HG02943 (cell line): Measurements from ENCODE around the gene TNNC2.
"Not testable (repeated sequence)": the region's sequence is repeated elsewhere in the genome, so short reads cannot be mapped to it uniquely, and the experiment has no call there.

Source experiments
- ATAC-seq: cut with Tn5 transposase; IDR thresholded peaks from one replicate; pipeline ENCODE4 v1.9.1; 2021; ENCODE audit warnings: mild to moderate bottlenecking, low read depth, moderate library complexity; ENCODE audit not compliant: unreplicated experiment

TNNC2 gene

DNA sequence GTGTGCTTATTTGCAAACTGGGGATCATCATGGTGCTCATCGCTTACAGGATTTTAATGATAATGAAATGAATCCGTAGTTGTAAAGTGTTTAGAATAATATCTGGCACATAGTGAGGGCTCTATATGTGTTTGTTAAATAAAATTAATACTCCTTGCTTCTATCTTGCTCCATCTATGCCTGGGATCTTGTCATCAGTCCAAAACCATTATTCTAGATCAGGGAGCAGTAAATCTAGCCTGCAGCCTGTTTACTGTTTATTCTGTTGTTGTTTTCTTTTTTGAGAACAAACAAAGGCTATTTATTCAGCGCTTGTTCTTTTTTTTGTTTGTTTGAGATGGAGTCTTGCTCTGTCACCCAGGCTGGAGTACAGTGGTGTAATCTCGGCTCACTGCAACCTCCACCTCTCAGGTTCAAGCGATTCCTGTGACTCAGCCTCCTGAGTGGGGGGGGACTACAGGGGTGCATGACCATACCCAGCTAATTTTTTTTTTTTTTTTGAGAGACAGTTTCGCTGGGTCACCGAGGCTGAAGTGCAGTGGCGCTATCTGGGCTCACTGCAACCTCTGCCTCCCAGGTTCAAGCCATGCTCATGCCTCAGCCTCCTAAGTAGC, 22.0 kb upstream of the TNNC2 start:
- no peak for ATAC-seq

- no peak for ATAC-seq
Measured at GRCh38 chr20:45848421-45848820, 21.3 kb upstream of the TNNC2 start.

DNA sequence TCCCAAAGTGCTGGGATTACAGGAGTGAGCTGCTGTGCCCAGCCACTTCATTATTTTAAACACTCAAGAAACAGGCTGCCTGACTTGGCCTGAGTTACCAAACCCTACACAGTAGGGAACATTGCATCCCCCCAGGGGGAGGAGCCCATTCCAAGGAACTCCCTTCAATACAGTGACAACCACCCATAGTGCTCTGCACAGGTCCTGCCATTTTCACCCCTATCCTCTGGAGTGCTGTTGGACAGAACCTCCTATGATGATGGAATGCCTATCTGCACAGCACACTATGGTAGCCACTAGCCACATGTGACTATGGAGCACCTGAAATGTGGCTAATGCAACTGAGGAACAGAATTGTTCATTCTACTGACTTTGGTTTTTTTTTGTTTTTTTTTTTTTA, 18.3 kb upstream of the TNNC2 start:
- ATAC-seq: no peak

- no peak for ATAC-seq
Measured at GRCh38 chr20:45843506-45843905, 16.4 kb upstream of the TNNC2 start.

DNA sequence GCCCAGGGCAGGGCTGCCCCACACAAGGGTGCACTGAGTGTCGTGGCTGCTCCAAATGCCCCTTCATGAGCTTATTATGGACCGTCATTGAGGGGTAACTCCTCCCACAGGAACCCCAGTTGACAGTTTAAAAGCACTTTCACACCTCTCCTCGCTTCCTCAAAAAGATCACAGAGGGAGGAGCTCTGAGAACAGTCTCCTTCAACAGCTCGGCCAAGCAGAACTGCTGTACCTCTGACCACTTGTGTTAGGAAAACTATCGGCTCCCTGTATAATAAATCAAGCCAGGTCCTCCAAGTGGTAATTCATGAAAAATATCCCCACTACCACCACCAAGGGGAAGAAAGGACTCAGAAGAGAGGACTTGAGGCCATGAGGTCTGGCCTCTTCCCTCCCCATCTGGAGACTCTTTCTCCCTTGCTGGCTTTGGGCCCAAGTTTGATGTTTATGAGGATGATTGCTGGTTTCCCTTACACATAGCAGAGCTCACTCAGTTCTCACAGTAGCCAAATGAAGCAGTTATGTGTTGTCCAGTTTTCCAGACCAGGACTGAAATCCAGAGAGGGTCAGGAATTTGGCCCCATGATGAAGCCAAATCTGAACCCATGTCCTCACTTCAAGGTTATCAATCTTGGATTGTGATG, 15.2 kb upstream of the TNNC2 start:
- no peak for ATAC-seq

- no peak for ATAC-seq
Measured at GRCh38 chr20:45841407-45842129, 14.5 kb upstream of the TNNC2 start.

GRCh38 chr20:45840700-45841198, 13.6 kb upstream of the TNNC2 start:
- no peak for ATAC-seq

GRCh38 chr20:45836841-45837240, 9.7 kb upstream of the TNNC2 start:
- ATAC-seq: no peak

DNA sequence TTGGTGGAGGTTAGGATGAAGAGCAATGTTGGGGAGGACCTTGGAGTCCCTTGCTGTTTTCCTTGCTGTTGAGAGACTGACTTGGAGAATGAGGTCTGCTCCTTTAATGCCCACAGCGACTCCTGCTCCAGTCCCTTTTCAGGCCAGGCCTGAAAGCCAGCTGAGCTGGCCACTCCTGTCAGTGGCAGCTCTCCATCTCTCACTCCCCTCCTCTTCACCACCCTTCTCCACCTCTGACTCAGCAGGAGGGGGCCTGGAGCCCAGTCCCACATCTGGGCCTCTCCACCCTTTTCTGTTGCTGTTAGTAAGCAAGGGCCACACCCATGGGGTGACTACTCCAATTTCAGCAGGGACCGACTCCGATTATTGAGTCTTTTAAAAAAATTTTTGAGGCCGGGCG, 8.7 kb upstream of the TNNC2 start:
- ATAC-seq: no peak

- no peak for ATAC-seq
Measured at GRCh38 chr20:45835329-45835765, 8.2 kb upstream of the TNNC2 start.

DNA sequence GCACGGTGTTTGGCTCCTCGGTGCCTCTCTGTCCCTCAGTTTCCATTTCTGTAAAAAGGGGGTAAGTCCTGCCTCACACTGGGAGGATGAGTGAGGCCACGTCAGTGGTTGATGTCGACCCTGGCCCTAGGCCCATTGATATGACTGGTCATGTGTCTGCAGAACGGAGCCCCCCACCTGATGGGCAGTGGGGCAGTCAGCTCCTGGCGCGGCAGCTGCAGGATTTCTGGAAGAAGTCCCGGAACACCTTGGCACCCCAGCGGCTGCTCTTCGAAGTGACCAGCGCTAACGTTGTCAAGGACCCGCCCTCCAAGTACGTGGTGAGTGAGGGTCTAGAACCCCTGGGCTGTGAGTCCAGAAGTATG, 7.7 kb upstream of the TNNC2 start:
- ATAC-seq: no peak

GRCh38 chr20:45833883-45834796, 7.0 kb upstream of the TNNC2 start:
- no peak for ATAC-seq

GRCh38 chr20:45833030-45833882, 6.1 kb upstream of the TNNC2 start, which contains the start of gene SNX21:
Gene SNX21, plus strand, starts transcription at chr20:45833799. Its CDS starts 121 bp downstream, at chr20:45833920.
- ATAC-seq: no peak

GRCh38 chr20:45832619-45833018, 5.5 kb upstream of the TNNC2 start:
- ATAC-seq: no peak

DNA sequence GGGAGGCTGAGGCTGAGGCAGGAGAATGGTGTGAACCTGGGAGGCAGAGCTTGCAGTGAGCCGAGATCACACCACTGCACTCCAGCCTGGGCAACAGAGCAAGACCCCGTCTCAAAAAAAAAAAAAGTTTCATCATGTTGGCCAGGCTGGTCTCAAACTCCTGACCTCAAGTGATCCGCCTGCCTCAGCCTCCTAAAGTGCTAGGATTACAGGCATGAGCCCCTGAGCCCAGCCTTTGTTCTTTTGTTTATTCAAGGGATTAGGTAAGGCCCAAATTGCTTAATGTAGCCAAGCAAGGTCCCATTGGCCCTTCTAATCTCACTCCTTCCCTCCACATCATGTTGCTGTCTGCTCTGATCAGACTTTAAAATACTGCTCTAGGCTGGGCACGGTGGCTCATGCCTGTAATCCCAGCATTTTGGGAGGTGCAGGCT, 2.6 kb upstream of the TNNC2 start:
- ATAC-seq: not testable (repeated sequence)

- ATAC-seq: no peak
Measured at GRCh38 chr20:45828589-45828988, 1.5 kb upstream of the TNNC2 start.

DNA sequence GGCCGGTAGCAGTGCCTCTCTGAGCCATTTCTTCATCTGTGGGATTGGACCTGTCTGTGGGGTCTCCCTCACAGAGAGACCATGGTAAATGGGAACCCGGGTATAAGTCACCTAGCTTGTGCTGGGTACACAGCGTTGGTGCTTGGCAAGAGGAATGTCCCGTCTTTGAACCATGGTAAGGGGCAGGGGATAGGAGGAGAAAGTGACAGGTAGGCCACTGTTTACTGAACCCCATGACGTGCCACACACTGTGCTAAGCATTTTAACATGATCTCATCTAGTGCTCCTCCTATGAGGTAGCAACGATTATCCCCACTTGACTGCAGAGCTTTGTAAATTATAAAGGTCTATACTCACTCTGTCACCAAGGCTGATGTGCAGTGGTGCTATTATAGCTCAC, 600 bp upstream of the TNNC2 start:
- ATAC-seq: no peak

GRCh38 chr20:45826381-45827019, 612 bp downstream of the TNNC2 start:
- no peak for ATAC-seq
